GM10248 (cell line): ENCODE measurements around the gene CTNNBL1.
"Not testable (repeated sequence)": the region's sequence is repeated elsewhere in the genome, so short reads cannot be mapped to it uniquely, and the experiment has no call there.

Source experiments
- CTCF ChIA-PET: fragments of 300-600 bp; sonication (Branson Sonifier 250); formaldehyde crosslinking; extraction: SDS; loops from one replicate; lab custom pipeline; 2021; ENCODE audit warnings: antibody characterized with exemption; lab: Yijun Ruan, JAX
- POLR2A ChIA-PET: fragments of 350-650 bp; sonication (Branson Sonifier 250); formaldehyde crosslinking; extraction: SDS; loops from one replicate; lab custom pipeline; 2020; ENCODE audit warnings: antibody characterized with exemption; lab: Yijun Ruan, JAX
- DNase-seq: peaks from one replicate; pipeline ENCODE4 v3.0.0; 2012; ENCODE audit errors: extremely low spot score
- CTCF ChIP-seq: IDR thresholded peaks from 2 replicates; pipeline ENCODE4 v1.5.1; 2012; ENCODE audit warnings: mild to moderate bottlenecking, low read depth; ENCODE audit errors: extremely low read depth, missing control alignments, control extremely low read depth

CTNNBL1 gene

GRCh38 chr20:37676440-37676839 is 17.4 kb upstream of the CTNNBL1 start:
- POLR2A ChIA-PET: no interaction called here
- no peak for DNase-seq
- CTCF ChIA-PET: no interaction called here
- no peak for TF ChIP-seq CTCF

DNA sequence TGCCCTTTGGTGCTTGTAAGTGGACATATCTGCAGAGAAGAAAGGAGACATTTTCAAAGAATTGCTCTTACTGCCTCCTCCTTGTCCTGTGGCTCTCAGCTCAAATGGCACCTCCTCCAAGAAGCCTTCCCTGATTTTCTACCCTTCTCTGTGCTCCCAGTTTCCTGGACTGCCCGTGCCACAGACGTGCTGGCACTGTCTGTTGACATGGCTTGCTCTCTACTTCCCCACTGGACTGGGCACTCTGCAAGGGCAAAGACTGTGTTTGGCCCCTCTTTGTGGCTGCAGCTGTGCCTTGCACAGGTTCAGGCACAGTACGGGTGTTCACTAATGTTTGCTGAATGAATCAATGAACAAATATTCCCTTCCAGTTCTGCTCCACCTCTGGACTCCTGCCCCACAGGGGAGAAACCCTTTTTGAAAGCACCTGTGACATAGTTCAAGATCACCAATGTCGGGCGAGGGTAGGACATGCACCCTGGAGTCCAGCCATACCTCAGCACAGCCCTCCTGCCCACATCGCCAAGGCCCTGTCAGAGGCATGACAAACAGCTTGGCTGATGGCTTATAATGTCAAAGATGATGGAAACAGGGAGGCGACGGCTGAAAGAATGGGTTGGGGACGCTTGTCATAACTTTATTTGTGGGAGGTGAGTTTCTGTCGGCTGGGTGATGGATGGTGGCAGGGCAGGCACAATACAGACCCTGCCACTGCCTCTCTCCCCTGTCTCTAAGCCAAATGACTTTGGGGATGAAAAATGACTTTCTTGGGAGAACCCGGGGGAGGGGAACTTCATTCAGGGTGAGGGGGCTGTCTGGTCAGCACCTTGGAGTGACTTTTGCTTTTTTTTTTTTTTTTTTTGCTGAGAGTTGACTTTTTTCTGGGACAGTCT is 15.6 kb upstream of the CTNNBL1 start:
- CTCF ChIA-PET: interaction anchor here (1.1 kb wide), 1 partner anchor 10 kb away, joined by 3 read pairs; no protein-coding TSS in a partner anchor
- TF ChIP-seq CTCF: no peak
- no peak for DNase-seq
- POLR2A ChIA-PET: no interaction called here

DNA sequence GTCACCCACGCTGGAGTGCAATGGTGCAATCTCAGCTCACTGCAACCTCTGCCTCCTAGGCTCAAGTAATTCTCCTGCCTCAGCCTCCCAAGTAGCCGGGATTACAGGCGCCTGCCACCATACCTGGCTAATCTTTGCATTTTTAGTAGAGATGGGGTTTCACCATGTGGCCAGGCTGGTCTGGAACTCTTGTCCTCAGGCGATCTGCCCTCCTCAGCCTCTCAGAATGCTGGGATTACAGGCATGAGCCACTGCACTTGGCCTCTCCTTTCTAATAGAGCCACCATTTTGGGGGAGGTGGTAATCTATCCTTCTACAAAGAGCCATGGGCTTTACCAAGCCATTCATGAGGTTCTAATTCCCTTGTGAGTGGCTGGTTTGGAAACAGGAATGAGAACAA is 14.1 kb upstream of the CTNNBL1 start:
- POLR2A ChIA-PET: not testable (repeated sequence)

DNA sequence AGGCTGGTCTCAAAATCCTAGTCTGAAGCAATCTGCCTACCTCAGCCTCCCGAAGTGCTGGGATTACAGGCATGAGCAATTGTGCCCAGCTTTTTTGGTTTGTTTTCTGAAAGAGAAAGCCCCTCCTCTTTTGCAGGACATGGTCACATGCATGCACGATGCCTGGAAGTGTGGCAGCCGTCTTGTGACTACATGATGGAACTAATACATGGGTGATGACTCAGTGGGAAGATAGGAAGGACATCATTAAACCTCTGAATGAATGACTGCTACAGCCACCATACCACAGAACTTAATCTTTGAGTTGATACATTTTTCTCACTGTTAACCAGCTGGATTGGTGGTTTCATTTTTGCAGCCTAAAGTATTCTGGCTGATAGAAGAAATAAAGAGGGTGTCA is 13.4 kb upstream of the CTNNBL1 start:
- DNase-seq: no peak
- POLR2A ChIA-PET: no interaction called here
- CTCF ChIA-PET: no interaction called here
- no peak for TF ChIP-seq CTCF

More for the DNA sequence above, 14.1 kb upstream of the CTNNBL1 start:
- CTCF ChIA-PET, DNase-seq: not testable (repeated sequence)

GRCh38 chr20:37681384-37682112 is 12.3 kb upstream of the CTNNBL1 start:
- TF ChIP-seq CTCF: no peak
- CTCF ChIA-PET: no interaction called here
- POLR2A ChIA-PET: interaction anchor here (0.6 kb wide), 1 partner anchor 13 kb away, joined by 3 read pairs; no protein-coding TSS in a partner anchor
- DNase-seq: no peak

- DNase-seq, POLR2A ChIA-PET, CTCF ChIA-PET: not testable (repeated sequence)
Measured at GRCh38 chr20:37683146-37683545, 10.7 kb upstream of the CTNNBL1 start.

DNA sequence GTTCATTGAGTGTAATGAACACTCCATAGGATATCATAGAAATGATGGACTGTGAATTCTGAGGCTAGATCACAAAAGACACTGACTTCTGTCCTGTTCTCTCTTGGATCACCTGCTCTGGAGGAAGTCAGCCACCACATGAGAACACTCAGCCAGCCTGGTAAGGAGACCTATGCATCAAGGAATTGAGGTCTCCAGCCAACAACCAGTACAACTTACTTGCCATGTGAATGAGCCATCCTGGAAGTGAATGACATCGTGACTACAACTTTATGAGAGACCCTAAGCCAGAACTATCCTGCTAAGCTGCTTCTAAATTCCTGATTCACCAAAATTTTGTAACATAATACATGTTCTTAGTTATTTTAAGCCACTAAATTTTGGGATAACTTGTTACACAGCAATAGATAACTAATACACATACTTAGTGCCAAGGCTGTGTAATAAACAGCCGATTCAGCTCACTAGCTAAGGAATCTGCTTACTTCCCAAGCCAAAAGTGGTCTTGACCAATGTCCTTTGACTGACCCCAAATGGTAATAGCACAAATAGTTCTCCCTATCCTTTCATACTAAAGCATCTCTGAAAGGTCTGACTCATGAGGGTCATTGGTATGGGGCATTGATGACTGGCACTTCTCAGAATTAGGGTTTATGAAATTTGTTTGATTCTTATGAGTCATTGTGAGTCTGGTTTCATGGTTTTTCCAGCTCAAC is 6.9 kb upstream of the CTNNBL1 start:
- DNase-seq: no peak
- no peak for TF ChIP-seq CTCF
- ChIA-PET CTCF (no interaction called here), POLR2A (no interaction called here)
